Gastrocnemius medialis (tissue), 4 donors: ENCODE data around the gene STARD3. TPM values are rescaled to one million over a fixed set of nuclear protein-coding genes. Genes with fewer than 3 reads are reported as not detected.

ENCODE experiments used
- ATAC-seq, 2 donors: fragments of 150-250 bp; one replicate each; pipeline ENCODE4 v1.9.1; 2016
- DNase-seq, 2 donors: peaks; one replicate each; pipeline ENCODE4 v3.0.0-alpha.2; 2019
- H3K27ac ChIP-seq, 4 donors: fragments of 200-600 bp; sonication (generic); 1 replicate in 1 of 4; 2 replicates in 3 of 4; pipeline ENCODE4 v1.5.1; 2016 to 2018; ENCODE audit warnings: mild to moderate bottlenecking in 2 of 4, moderate library complexity in 1 of 4
- H3K27me3 ChIP-seq, 3 donors: fragments of 200-600 bp; sonication (generic) in 2 of 3; 1 replicate in 1 of 3; 2 replicates in 2 of 3; pipeline versions ENCODE4 v1.5.1 to v1.6.0; 2016 to 2019; ENCODE audit warnings: mild to moderate bottlenecking in 1 of 3, moderate library complexity in 1 of 3
- H3K36me3 ChIP-seq, 2 donors: fragments of 200-600 bp; sonication (generic) in 1 of 2; one replicate each; pipeline ENCODE4 v1.5.1; 2017 to 2018
- H3K4me1 ChIP-seq, 2 donors: fragments of 200-600 bp; sonication (generic) in 1 of 2; one replicate each; pipeline ENCODE4 v1.5.1; 2016 to 2017; ENCODE audit warnings: mild to moderate bottlenecking in 2 of 2
- H3K4me3 ChIP-seq, 4 donors: fragments of 200-600 bp; sonication (generic) in 3 of 4; 1 replicate in 1 of 4; 2 replicates in 3 of 4; pipeline ENCODE4 v1.5.1; 2016 to 2019; ENCODE audit warnings: mild to moderate bottlenecking in 2 of 4
- H3K9me3 ChIP-seq, 3 donors: fragments of 200-600 bp; sonication (generic) in 2 of 3; 1 replicate in 1 of 3; 2 replicates in 2 of 3; pipeline ENCODE4 v1.5.1; 2016 to 2019
- CTCF ChIP-seq, 5 experiments: fragments of 450-650 bp in 3 of 5; fragments of 200-600 bp in 2 of 5; sonication (generic) in 2 of 5; IDR thresholded peaks in 4 of 5; conservative IDR thresholded peaks in 1 of 5; 1 replicate in 4 of 5; 2 replicates in 1 of 5; pipeline ENCODE4 v1.5.1; 2016 to 2019; ENCODE audit warnings: antibody characterized with exemption in 5 of 5, mild to moderate bottlenecking in 3 of 5, moderate library complexity in 3 of 5
- POLR2A ChIP-seq, 2 donors: fragments of 450-650 bp; IDR thresholded peaks; one replicate each; pipeline ENCODE4 v1.6.1; 2017; ENCODE audit warnings: antibody characterized with exemption in 2 of 2, mild to moderate bottlenecking in 2 of 2, moderate library complexity in 2 of 2
- in situ Hi-C, 4 donors: fragments of 200-750 bp; cut with MboI; loops; one replicate each; pipeline versions ENCODE4 v1.15.0 to v1.8.0; 2017; ENCODE audit warnings: low sequenced_read_pairs in 4 of 4
- intact Hi-C: fragments of 100-400 bp; cut with DNase I; formaldehyde crosslinking; loops from one replicate; pipeline ENCODE4 v1.15.1; 2023; ENCODE audit warnings: low total_unique reads
- total RNA-seq, 4 donors: library from RNA; depleted of rRNA; stranded (reverse); fragments of >200 nt; gene quantifications; one replicate each; pipeline versions ENCODE4 v1.1.0 to v1.2.3, GENCODE V29; 2016

Gene STARD3
- total RNA-seq, 4 donors from 2014 or later = 31.0 to 41.7 (median 41.0) TPM

- H3K4me3 ChIP-seq = no peak overlapping the region
- H3K4me1 ChIP-seq = peaks cover 7 to 10% of the 10 kb centered on the region in 2 donors
- H3K27ac ChIP-seq = no peak overlapping the region
- DNase-seq (no peak), ATAC-seq (no peak)
- H3K9me3 ChIP-seq = no peaks in the 10 kb centered on the region
- H3K36me3 ChIP-seq = peaks cover 0 to 45% of the 10 kb centered on the region in 2 donors
- intact Hi-C loops = no loop called here
- TF ChIP-seq CTCF (IDR thresholded peaks at IDR 0.05 in 4 of 5, conservative IDR thresholded peaks at IDR 0.05 in 1 of 5) (no peak), POLR2A (IDR thresholded peaks at IDR 0.05) (no peak)
- H3K27me3 ChIP-seq = no peaks in the 10 kb centered on the region
- in situ Hi-C loops = no loop called here
These were observed 74.9 kb downstream of the STARD3 start for GRCh38 chr17:39711851-39712250.

Other genes starting within 250 kb of the STARD3 start
- 10 to 100 TPM; 10.4 to 15.4 (median 13.1) TPM for gene FBXL20, start 235.5 kb upstream of the STARD3 start, total RNA-seq
- 10 to 100 TPM; 16.3 to 25.1 (median 17.8) TPM for gene MED1, start 185.9 kb upstream of the STARD3 start, total RNA-seq
- gene CDK12, start 175.7 kb upstream of the STARD3 start, total RNA-seq = 10 to 100 TPM; 10.6 to 20.9 (median 14.2) TPM
- gene NEUROD2, start 29.2 kb upstream of the STARD3 start, total RNA-seq = not detected
- gene PPP1R1B, start 10.2 kb upstream of the STARD3 start, total RNA-seq = 1 to 10 TPM in 2 of 4 donors, not detected in 2; 1.5 to 5.1 TPM
- 1,000 to 10,000 TPM; 1,768 to 3,088 (median 2,493) TPM for gene TCAP, start 28.2 kb downstream of the STARD3 start, total RNA-seq
- gene PNMT, start 31.3 kb downstream of the STARD3 start, total RNA-seq = 10 to 100 TPM in 1 of 4 donors, 1 to 10 TPM in 3; 2.0 to 11.8 (median 7.1) TPM
- 1 to 10 TPM; 4.3 to 9.5 (median 6.1) TPM for gene PGAP3, start 50.9 kb downstream of the STARD3 start, total RNA-seq
- gene ERBB2, start 62.9 kb downstream of the STARD3 start, total RNA-seq = 10 to 100 TPM in 3 of 4 donors, 1 to 10 TPM in 1; 6.0 to 26.4 (median 15.3) TPM
- 10 to 100 TPM; 42.8 to 81.9 (median 67.7) TPM for gene MIEN1, start 93.4 kb downstream of the STARD3 start, total RNA-seq
- gene GRB7, start 100.8 kb downstream of the STARD3 start, total RNA-seq = under 1 TPM in 2 of 4 donors, not detected in 2; 0.41 to 0.70 TPM
- gene IKZF3, start 227.2 kb downstream of the STARD3 start, total RNA-seq = under 1 TPM; 0.07 to 0.88 (median 0.34) TPM
- not detected for gene ZPBP2, start 231.1 kb downstream of the STARD3 start, total RNA-seq